Stimulated activated CD4-positive, alpha-beta T cell treated with anti-CD3 and anti-CD28 coated beads, Interleukin-15, amount 100 ng/mL, for 24 hours (primary cell): ENCODE results near the gene LTBP1.
"Not testable (repeated sequence)": the region's sequence is repeated elsewhere in the genome, so short reads cannot be mapped to it uniquely, and the experiment has no call there.

Experiments
- DNase-seq: peaks from one replicate; pipeline ENCODE4 v3.0.0-alpha.2; 2020

LTBP1 gene

GRCh38 chr2:33153008-33153407, 206.3 kb downstream of the LTBP1 start:
- DNase-seq: no peak

- no peak for DNase-seq
Measured at GRCh38 chr2:33158482-33159003, 211.8 kb downstream of the LTBP1 start.

- no peak for DNase-seq
Measured at GRCh38 chr2:33160191-33160590, 213.4 kb downstream of the LTBP1 start.

GRCh38 chr2:33166287-33166881, 219.6 kb downstream of the LTBP1 start:
- no peak for DNase-seq

- DNase-seq: no peak
Measured at GRCh38 chr2:33167622-33168245, 221.0 kb downstream of the LTBP1 start.

GRCh38 chr2:33168425-33168824, 221.7 kb downstream of the LTBP1 start:
- DNase-seq: no peak

GRCh38 chr2:33168922-33169321, 222.2 kb downstream of the LTBP1 start:
- DNase-seq: no peak

GRCh38 chr2:33170251-33170650, 223.5 kb downstream of the LTBP1 start:
- not testable (repeated sequence) for DNase-seq

- DNase-seq: no peak
Measured at GRCh38 chr2:33177627-33178026, 230.9 kb downstream of the LTBP1 start.

- DNase-seq: no peak
Measured at GRCh38 chr2:33178209-33178608, 231.5 kb downstream of the LTBP1 start.

GRCh38 chr2:33180915-33181314, 234.2 kb downstream of the LTBP1 start:
- no peak for DNase-seq

- DNase-seq: no peak
Measured at GRCh38 chr2:33181466-33181865, 234.7 kb downstream of the LTBP1 start.

GRCh38 chr2:33184041-33184440, 237.3 kb downstream of the LTBP1 start:
- DNase-seq: no peak

- no peak for DNase-seq
Measured at GRCh38 chr2:33186937-33187336, 240.2 kb downstream of the LTBP1 start.

GRCh38 chr2:33188799-33189198, 242.0 kb downstream of the LTBP1 start:
- no peak for DNase-seq

GRCh38 chr2:33190393-33190937, 243.7 kb downstream of the LTBP1 start:
- DNase-seq: no peak

- no peak for DNase-seq
Measured at GRCh38 chr2:33195891-33196290, 249.1 kb downstream of the LTBP1 start.

GRCh38 chr2:33196700-33197099, 249.9 kb downstream of the LTBP1 start:
- DNase-seq: no peak

- no peak for DNase-seq
Measured at GRCh38 chr2:33197198-33197938, 250.6 kb downstream of the LTBP1 start.

- no peak for DNase-seq
Measured at GRCh38 chr2:33202641-33203522, 256.1 kb downstream of the LTBP1 start.

- DNase-seq: no peak
Measured at GRCh38 chr2:33204945-33205344, 258.2 kb downstream of the LTBP1 start.

- DNase-seq: no peak
Measured at GRCh38 chr2:33205693-33206434, 259.1 kb downstream of the LTBP1 start.
